ENCODE measurements around the gene BAIAP2.

GRCh38 chr17:81118308-81119221 lies 83.6 kb downstream of the BAIAP2 start:
- TF ChIP-seq CTCF (conservative IDR thresholded peaks at IDR 0.05 in 1 of 2, IDR thresholded peaks at IDR 0.05 in 1 of 2; ENCODE audit: extremely low read depth in 1 of 2, insufficient read depth in 1 of 2, low read depth in 1 of 2, low read length in 2 of 2): no peak
- TF ChIP-seq EZH2 (IDR thresholded peaks at IDR 0.05; ENCODE audit: borderline replicate concordance, low read length): no peak
